Thymus (tissue), 11 donors: Measurements from ENCODE around the gene CNBP. TPM values are rescaled to one million over a fixed set of nuclear protein-coding genes. Genes with fewer than 3 reads are reported as not detected.
"Not testable (repeated sequence)": the region's sequence is repeated elsewhere in the genome, so short reads cannot be mapped to it uniquely, and the experiment has no call there.

Source experiments
- DNase-seq, 9 donors: peaks; one replicate each; pipeline ENCODE4 v3.0.0-alpha.2; 2013; ENCODE audit warnings: low spot score in 9 of 9, low read depth in 6 of 9, missing footprints in 1 of 9
- H3K27ac ChIP-seq, 2 donors: one replicate each; pipeline ENCODE4 v1.5.1; 2013; ENCODE audit warnings: control low read depth in 1 of 2, low read depth in 1 of 2, low read length in 1 of 2, mild to moderate bottlenecking in 1 of 2, moderate library complexity in 1 of 2
- H3K27me3 ChIP-seq, 2 donors: one replicate each; pipeline ENCODE4 v1.5.1; 2013; ENCODE audit warnings: low read length in 1 of 2; ENCODE audit not compliant: control insufficient read depth in 2 of 2, insufficient read depth in 1 of 2
- H3K36me3 ChIP-seq, 2 donors: one replicate each; pipeline ENCODE4 v1.5.1; 2013; ENCODE audit warnings: low read length in 1 of 2, mild to moderate bottlenecking in 1 of 2, moderate library complexity in 1 of 2; ENCODE audit not compliant: control insufficient read depth in 2 of 2, insufficient read depth in 2 of 2
- H3K4me1 ChIP-seq, 2 donors: one replicate each; pipeline ENCODE4 v1.5.1; 2013; ENCODE audit warnings: low read length in 2 of 2; ENCODE audit not compliant: control insufficient read depth in 2 of 2, insufficient read depth in 2 of 2
- H3K4me3 ChIP-seq, 2 donors: one replicate each; pipeline ENCODE4 v1.5.1; 2013; ENCODE audit warnings: low read length in 2 of 2, control low read depth in 1 of 2, mild to moderate bottlenecking in 1 of 2
- H3K9me3 ChIP-seq, 2 donors: one replicate each; pipeline ENCODE4 v1.5.1; 2013; ENCODE audit warnings: low read length in 1 of 2, mild to moderate bottlenecking in 1 of 2; ENCODE audit not compliant: control insufficient read depth in 2 of 2, insufficient read depth in 1 of 2
- WGBS: extraction: QIAGEN DNeasy Blood & Tissue Kit; methylation state at CpG from one replicate; pipeline ENCODE4 v1.1.7; 2013; 5-methylcytosine and 5-hydroxymethylcytosine counted together
- polyA plus RNA-seq: library from polyadenylated mRNA; stranded (reverse); fragments of 200-250 nt; gene quantifications from one replicate; pipeline ENCODE4 v1.2.3, GENCODE V29; 2013
- total RNA-seq: library from RNA; stranded (reverse); fragments of 120-200 nt; gene quantifications from one replicate; pipeline ENCODE4 v1.2.4, GENCODE V29; 2013
- donor health status: healthy.

Gene CNBP
- total and polyA plus RNA-seq, 2 donors: 307 to 519 TPM

GRCh38 chr3:129162729-129163579 is 20.7 kb downstream of the CNBP start:
- Histone ChIP-seq H3K9me3 (no peaks in the 10 kb centered on the region), H3K4me3 (no peak overlapping the region), H3K27ac (no peak overlapping the region), H3K27me3 (no peaks in the 10 kb centered on the region), H3K4me1 (peaks cover 13 to 17% of the 10 kb centered on the region in 2 donors), H3K36me3 (peaks cover 26 to 40% of the 10 kb centered on the region in 2 donors)
- 96% methylated on average over 5 of the region's 5 CpGs for WGBS
- peak in 3 of 9 donors; percentile 4 to 25 (median 6) for DNase-seq

DNA sequence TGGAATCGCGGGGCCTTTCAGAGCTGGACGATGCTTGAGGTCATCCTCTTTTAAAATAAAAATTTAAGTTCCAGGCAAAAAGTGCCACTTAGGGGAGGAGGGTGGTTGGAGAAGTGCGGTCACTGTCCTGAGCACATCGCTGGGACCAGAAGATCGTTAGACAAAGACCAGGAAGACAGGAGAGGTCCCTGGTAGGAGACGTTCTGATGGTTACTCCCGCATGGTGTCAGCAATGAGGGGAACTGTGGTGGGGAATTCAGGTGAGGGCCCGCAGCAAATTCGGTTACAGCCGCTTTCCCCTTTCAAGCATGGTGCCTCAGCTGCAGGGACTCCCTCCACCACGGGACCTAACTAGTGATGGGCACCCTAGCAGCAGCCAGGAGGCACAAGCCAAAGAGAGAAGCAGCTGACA is 21.8 kb downstream of the CNBP start:
- 3% methylated on average over 12 of the region's 12 CpGs for WGBS
- H3K36me3 ChIP-seq: peaks cover 24 to 40% of the 10 kb centered on the region in 2 donors
- peak in 3 of 9 donors; percentile 13 to 36 (median 17) for DNase-seq
- no peaks in the 10 kb centered on the region for H3K9me3 ChIP-seq
- H3K4me3 ChIP-seq: peak overlapping the region; percentile 87 to 95
- peak overlapping the region; percentile 95 to 98 for H3K27ac ChIP-seq
- H3K27me3 ChIP-seq: no peaks in the 10 kb centered on the region
- H3K4me1 ChIP-seq: peaks cover 13 to 17% of the 10 kb centered on the region in 2 donors

- Histone ChIP-seq H3K27me3 (no peaks in the 10 kb centered on the region), H3K27ac (peak within 1 kb of the TSS; percentile 95 to 98), H3K4me3 (peak within 1 kb of the TSS; percentile 87 to 95), H3K36me3 (peaks cover 18 to 38% of the 10 kb centered on the region in 2 donors), H3K9me3 (no peaks in the 10 kb centered on the region), H3K4me1 (peaks cover 13 to 17% of the 10 kb centered on the region in 2 donors)
- under 1% methylated on average over 67 of the region's 67 CpGs for WGBS
- peak; percentile 86 to 98 (median 93) for DNase-seq
These were observed 22.5 kb downstream of the CNBP start, which contains the start of gene ISY1 for GRCh38 chr3:129160891-129161859. ISY1 (minus strand) TSS chr3:129161063; CDS start chr3:129160975, 88 bp downstream.

DNA sequence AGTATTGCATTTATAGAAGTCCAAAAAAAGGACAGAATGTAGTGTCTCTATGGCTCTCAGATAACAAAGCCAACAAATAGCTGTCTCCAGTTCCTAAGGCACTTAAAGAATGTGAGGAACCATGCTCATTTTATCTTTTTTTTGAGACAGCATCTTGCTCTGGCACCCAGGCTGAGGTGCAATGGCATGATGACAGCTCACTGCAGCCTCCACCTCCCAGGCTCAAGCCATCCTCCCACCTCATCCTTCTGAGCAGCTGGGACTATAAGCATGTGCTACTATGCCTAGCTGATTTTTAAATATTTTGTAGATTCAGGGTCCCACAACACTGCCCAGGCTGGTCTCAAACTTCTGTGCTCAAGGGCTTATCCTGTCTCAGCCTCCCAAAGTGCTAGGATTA is 38.9 kb downstream of the CNBP start:
- DNase-seq: no peak
- no peaks in the 10 kb centered on the region for H3K4me1 ChIP-seq
- no peak overlapping the region for H3K27ac ChIP-seq
- peaks cover 37 to 64% of the 10 kb centered on the region in 2 donors for H3K36me3 ChIP-seq
- H3K9me3 ChIP-seq: no peaks in the 10 kb centered on the region
- no peaks in the 10 kb centered on the region for H3K27me3 ChIP-seq
- no peak overlapping the region for H3K4me3 ChIP-seq

DNA sequence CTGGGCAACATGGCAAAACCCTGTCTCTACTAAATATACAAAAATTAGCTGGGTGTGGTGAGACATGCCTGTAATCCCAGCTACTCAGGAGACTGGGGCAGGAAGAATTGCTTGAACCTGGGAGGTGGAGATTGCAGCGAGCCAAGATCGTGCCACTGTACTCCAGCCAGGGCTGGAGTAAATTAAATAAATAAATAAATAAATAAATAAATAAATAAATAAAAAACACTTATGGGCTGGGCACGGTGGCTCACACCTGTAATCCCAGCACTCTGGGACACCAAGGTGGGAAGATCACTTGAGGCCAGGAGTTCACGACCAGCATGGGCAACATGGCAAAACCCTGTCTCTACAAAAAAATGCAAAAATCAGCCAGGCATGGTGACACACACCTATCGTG is 42.7 kb downstream of the CNBP start:
- 98% methylated on average over 5 of the region's 5 CpGs for WGBS
- peaks cover 45 to 65% of the 10 kb centered on the region in 2 donors for H3K36me3 ChIP-seq
- not testable (repeated sequence) for H3K4me3 ChIP-seq

GRCh38 chr3:129139911-129140310 is 43.8 kb downstream of the CNBP start:
- H3K4me1 ChIP-seq: no peaks in the 10 kb centered on the region

More for the DNA sequence above, 42.7 kb downstream of the CNBP start:
- not testable (repeated sequence) for H3K27me3 ChIP-seq, H3K4me1 ChIP-seq, DNase-seq, H3K27ac ChIP-seq, H3K9me3 ChIP-seq

DNA sequence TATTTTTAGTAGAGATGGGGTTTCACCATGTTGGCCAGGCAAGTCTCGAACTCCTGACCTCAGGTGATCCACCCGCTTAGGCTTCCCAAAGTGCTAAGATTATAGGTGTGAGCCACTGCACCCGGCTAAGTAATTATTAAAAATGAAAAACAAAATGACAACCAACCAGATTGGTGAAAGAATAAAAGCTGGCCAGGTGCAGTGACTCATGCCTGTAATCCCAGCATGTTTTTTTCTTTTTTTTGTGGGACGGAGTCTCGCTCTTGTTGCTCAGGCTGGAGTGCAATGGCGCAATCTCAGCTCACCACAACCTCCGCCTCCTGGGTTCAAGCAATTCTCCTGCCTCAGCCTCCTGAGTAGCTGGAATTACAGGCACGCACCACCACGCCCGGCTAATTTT is 47.4 kb downstream of the CNBP start:
- DNase-seq: not testable (repeated sequence)
- 99% methylated on average over 10 of the region's 10 CpGs for WGBS
- peaks cover 65 to 76% of the 10 kb centered on the region in 2 donors for H3K36me3 ChIP-seq

More at GRCh38 chr3:129139911-129140310, 43.8 kb downstream of the CNBP start:
- no peak for DNase-seq
- 88% methylated on average over 1 of the region's 1 CpG for WGBS
- H3K9me3 ChIP-seq: no peaks in the 10 kb centered on the region
- no peak overlapping the region for H3K27ac ChIP-seq
- H3K36me3 ChIP-seq: peaks cover 42 to 62% of the 10 kb centered on the region in 2 donors
- no peaks in the 10 kb centered on the region for H3K27me3 ChIP-seq
- no peak overlapping the region for H3K4me3 ChIP-seq

DNA sequence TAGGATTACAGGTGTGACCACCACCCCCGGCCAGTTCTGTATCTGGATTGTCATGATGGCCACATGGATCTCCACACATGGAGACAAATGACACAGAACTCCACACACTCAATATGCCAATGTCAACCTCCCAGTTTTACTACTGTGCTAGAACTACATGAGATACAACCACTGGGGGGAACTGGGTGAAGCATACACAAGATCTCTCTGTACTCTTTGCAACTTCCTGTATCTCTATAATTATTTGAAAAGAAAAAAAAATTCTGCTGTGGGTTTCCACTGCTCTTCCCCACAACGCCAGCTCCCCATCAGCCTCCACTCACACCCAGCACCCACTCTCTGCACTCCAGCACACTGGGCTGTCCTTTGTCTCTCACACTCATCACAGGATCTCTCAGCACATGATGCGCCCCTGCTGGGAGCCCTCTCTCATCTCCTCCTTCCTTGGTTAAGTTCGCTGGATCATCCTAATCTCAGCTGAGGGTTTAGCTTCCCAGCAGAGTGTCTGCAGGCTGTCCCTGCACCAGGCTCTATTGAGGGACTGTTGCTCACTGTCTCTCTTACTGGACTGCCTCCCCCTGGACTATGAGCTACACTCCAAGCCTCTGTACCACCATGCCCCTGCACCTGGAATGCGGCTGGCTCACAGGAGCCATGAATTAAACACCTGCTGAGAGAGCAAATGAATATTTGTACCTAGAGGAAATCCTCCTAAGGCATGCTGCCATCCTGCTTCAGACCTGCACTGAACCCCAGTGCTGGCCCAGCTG is 51.4 kb downstream of the CNBP start:
- H3K27ac ChIP-seq: no peak overlapping the region
- 96% methylated on average over 5 of the region's 5 CpGs for WGBS
- no peak for DNase-seq

More for the DNA sequence above, 47.4 kb downstream of the CNBP start:
- H3K4me3 ChIP-seq, H3K9me3 ChIP-seq, H3K27ac ChIP-seq, H3K4me1 ChIP-seq, H3K27me3 ChIP-seq: not testable (repeated sequence)

More for the DNA sequence above, 51.4 kb downstream of the CNBP start:
- no peaks in the 10 kb centered on the region for H3K9me3 ChIP-seq
- H3K4me3 ChIP-seq: no peak overlapping the region
- H3K36me3 ChIP-seq: peaks cover 79 to 88% of the 10 kb centered on the region in 2 donors
- no peaks in the 10 kb centered on the region for H3K4me1 ChIP-seq
- no peaks in the 10 kb centered on the region for H3K27me3 ChIP-seq
